ENCODE results near the gene NALCN. TPM values are rescaled to one million over a fixed set of nuclear protein-coding genes. Genes with fewer than 3 reads are reported as not detected.

NALCN gene
- total and polyA plus RNA-seq, 2 donors (not counting 1 experiment from before 2014, with no cell fraction given): not detected

DNA sequence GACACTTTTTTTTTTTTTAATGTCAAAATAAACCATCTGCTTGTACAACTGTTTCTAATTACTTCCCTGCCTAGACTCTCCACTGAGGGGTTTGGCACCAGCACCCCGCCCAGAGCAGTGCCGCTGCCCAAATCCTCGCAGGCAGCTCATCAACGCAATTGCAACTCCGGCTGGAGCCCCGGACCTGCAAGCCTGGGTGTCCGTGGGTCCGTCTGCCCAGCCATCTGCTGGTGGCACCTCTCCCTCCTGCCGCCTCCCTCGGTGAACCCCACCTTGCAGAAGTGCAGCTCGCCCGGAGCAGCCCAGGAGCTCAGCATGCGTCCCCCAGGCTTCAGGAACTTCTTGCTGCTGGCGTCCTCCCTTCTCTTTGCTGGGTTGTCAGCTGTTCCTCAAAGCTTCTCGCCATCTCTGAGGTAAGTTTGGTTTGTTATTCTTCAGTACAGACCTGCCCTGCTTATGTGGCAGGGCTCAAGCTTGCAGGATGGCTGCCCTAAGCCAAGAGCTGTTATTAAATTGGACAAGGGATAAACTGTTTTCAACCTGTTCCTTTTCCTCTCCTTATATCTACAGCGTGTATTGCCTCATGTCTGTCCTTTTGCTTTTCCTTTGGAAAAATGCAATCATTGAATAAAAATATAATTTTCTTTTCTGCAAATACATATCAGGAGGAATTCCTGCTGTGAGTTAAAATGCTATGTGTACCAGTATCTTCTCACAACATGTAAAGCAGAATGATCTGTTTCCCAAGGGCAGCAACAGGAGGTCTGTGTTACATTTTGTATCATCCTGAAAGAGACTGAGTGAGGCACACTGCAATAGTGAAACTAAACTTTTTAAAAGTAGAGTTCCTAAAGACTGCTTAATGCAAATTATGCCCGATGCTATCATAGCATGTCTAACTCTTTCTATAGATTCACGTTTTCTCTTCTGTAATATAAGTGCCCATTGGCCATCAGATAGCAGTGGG, 36.5 kb upstream of the NALCN start, which contains the start of gene ITGBL1:
Gene ITGBL1 (plus strand): TSS at position 157 of the 967 bp plus-strand sequence. CDS start 159 bp downstream, at position 316.
- ATAC-seq (ENCODE audit: low read depth) (no peak), DNase-seq (no peak)
- WGBS (ENCODE audit: insufficient coverage): 80% methylated on average over 15 of the region's 18 CpGs
- no peak within 1 kb of the TSS for H3K4me3 ChIP-seq (ENCODE audit: control extremely low read depth in 1 of 5, extremely low read depth in 1 of 5, insufficient read depth in 1 of 5, low read depth in 2 of 5, low read length in 4 of 5)
- TF ChIP-seq CTCF (IDR thresholded peaks at IDR 0.05) (no peak), EZH2 (IDR thresholded peaks at IDR 0.05; ENCODE audit: borderline replicate concordance, insufficient read depth, low read depth, low read length, poor library complexity, severe bottlenecking) (no peak)
- Mint-ChIP-seq H3K9me3 (ENCODE audit: insufficient read depth) (no peaks in the 10 kb centered on the region), H3K27ac (no peak within 1 kb of the TSS), H3K4me3 (peak within 1 kb of the TSS; percentile 15), H3K27me3 (peaks cover 17% of the 10 kb centered on the region), H3K4me1 (peaks cover 3% of the 10 kb centered on the region)
- intact Hi-C loops (cut with micrococcal nuclease): no loop called here
- H3K27me3 ChIP-seq (replicated peaks in 1 of 4; ENCODE audit: control extremely low read depth in 1 of 4, control insufficient read depth in 3 of 4, insufficient read depth in 4 of 4, low read length in 3 of 4): peaks cover 0 to 15% (median under 1%) of the 10 kb centered on the region in 4 experiments
- H4K20me1 ChIP-seq (ENCODE audit: control insufficient read depth, insufficient read depth, low read length, poor library complexity, severe bottlenecking): no peaks in the 10 kb centered on the region
- no peaks in the 10 kb centered on the region for H3K36me3 ChIP-seq (replicated peaks in 1 of 2; ENCODE audit: control extremely low read depth in 1 of 2, control insufficient read depth in 1 of 2, extremely low read depth in 1 of 2, insufficient read depth in 2 of 2, low read length in 1 of 2)
- H3K79me2 ChIP-seq (ENCODE audit: control insufficient read depth, insufficient read depth, low read length): no peaks in the 10 kb centered on the region
- no peak within 1 kb of the TSS for H3K4me2 ChIP-seq (replicated peaks; ENCODE audit: low read depth, low read length, poor library complexity, severe bottlenecking)
- no peak within 1 kb of the TSS for H2AFZ ChIP-seq (ENCODE audit: insufficient read depth, low read depth, low read length, poor library complexity, severe bottlenecking)
- ChIA-PET CTCF (no interaction called here), POLR2A (no interaction called here)
- H3K9ac ChIP-seq (ENCODE audit: low read length): no peak within 1 kb of the TSS
- H3K27ac ChIP-seq (ENCODE audit: low read length in 2 of 2): no peak within 1 kb of the TSS
- peaks cover 0 to 3% of the 10 kb centered on the region in 2 donors for H3K4me1 ChIP-seq (ENCODE audit: control insufficient read depth in 2 of 2, insufficient read depth in 2 of 2, low read length in 2 of 2)
- H3K9me3 ChIP-seq (ENCODE audit: control extremely low read depth in 1 of 3, control insufficient read depth in 2 of 3, insufficient read depth in 1 of 3, low read length in 2 of 3): no peaks in the 10 kb centered on the region

- CTCF ChIA-PET: no interaction called here
Observed at GRCh38 chr13:101451641-101452040, 35.3 kb upstream of the NALCN start.

More at GRCh38 chr13:101451641-101452040, 35.3 kb upstream of the NALCN start:
- intact Hi-C loops (cut with micrococcal nuclease): no loop called here
- Mint-ChIP-seq H3K4me3 (no peak overlapping the region), H3K27me3 (peaks cover 17% of the 10 kb centered on the region), H3K4me1 (peaks cover 3% of the 10 kb centered on the region), H3K27ac (no peak overlapping the region), H3K9me3 (ENCODE audit: insufficient read depth) (no peaks in the 10 kb centered on the region)
- Histone ChIP-seq H3K27ac (ENCODE audit: low read length in 2 of 2) (no peak overlapping the region), H2AFZ (ENCODE audit: insufficient read depth, low read depth, low read length, poor library complexity, severe bottlenecking) (no peak overlapping the region), H4K20me1 (ENCODE audit: control insufficient read depth, insufficient read depth, low read length, poor library complexity, severe bottlenecking) (no peaks in the 10 kb centered on the region), H3K9ac (ENCODE audit: low read length) (no peak overlapping the region), H3K4me2 (replicated peaks; ENCODE audit: low read depth, low read length, poor library complexity, severe bottlenecking) (no peak overlapping the region), H3K9me3 (ENCODE audit: control extremely low read depth in 1 of 3, control insufficient read depth in 2 of 3, insufficient read depth in 1 of 3, low read length in 2 of 3) (no peaks in the 10 kb centered on the region), H3K36me3 (replicated peaks in 1 of 2; ENCODE audit: control extremely low read depth in 1 of 2, control insufficient read depth in 1 of 2, extremely low read depth in 1 of 2, insufficient read depth in 2 of 2, low read length in 1 of 2) (no peaks in the 10 kb centered on the region), H3K79me2 (ENCODE audit: control insufficient read depth, insufficient read depth, low read length) (no peaks in the 10 kb centered on the region), H3K4me3 (ENCODE audit: control extremely low read depth in 1 of 5, extremely low read depth in 1 of 5, insufficient read depth in 1 of 5, low read depth in 2 of 5, low read length in 4 of 5) (no peak overlapping the region), H3K27me3 (replicated peaks in 1 of 4; ENCODE audit: control extremely low read depth in 1 of 4, control insufficient read depth in 3 of 4, insufficient read depth in 4 of 4, low read length in 3 of 4) (peaks cover 0 to 15% (median under 1%) of the 10 kb centered on the region in 4 experiments), H3K4me1 (ENCODE audit: control insufficient read depth in 2 of 2, insufficient read depth in 2 of 2, low read length in 2 of 2) (peaks cover 0 to 3% of the 10 kb centered on the region in 2 donors)
- POLR2A ChIA-PET: no interaction called here
- ATAC-seq (ENCODE audit: low read depth) (no peak), DNase-seq (no peak)
- TF ChIP-seq EZH2 (IDR thresholded peaks at IDR 0.05; ENCODE audit: borderline replicate concordance, insufficient read depth, low read depth, low read length, poor library complexity, severe bottlenecking) (no peak), CTCF (IDR thresholded peaks at IDR 0.05) (no peak)

Measured in B cell (primary cell).